ENCODE measurements around the gene LHFPL3. TPM values are rescaled to one million over a fixed set of nuclear protein-coding genes. Genes with fewer than 3 reads are reported as not detected.

LHFPL3 gene
- total and polyA plus RNA-seq, 9 of the 15 experiments (the other 6 are each of a cell fraction or from before 2014, with no cell fraction given): 0.21 to 0.52 TPM; not detected in 7

DNA sequence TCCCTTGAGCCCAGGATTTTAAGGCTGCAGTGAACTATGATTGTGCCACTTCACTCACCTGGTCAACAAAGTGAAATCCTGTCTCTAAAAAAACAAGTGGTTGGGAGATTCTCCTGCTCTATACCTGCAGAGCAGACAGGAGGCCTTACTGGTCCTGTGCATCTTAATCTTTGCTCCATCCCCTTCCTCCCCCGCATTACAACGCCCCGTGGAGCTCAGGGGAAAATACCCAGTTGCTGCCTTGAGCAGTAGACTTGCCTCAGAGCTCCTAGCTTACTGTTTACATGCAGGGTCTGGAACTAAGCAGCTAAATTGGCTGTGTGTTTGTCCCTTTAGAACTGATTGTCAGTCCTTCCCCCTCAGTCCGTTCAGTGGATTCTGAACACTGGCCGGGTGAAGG is 561.8 kb downstream of the LHFPL3 start:
- no peaks in the 10 kb centered on the region for H3K9me3 ChIP-seq (replicated peaks; ENCODE audit: control insufficient read depth, insufficient read depth, low read depth, low read length)
- no peak overlapping the region for H3K4me3 ChIP-seq
- no peaks in the 10 kb centered on the region for H3K9me1 ChIP-seq (ENCODE audit: control insufficient read depth, insufficient read depth, low read length)
- peaks cover 3 to 7% of the 10 kb centered on the region in 2 experiments; a peak in 2 of 5 replicates for H3K27me3 ChIP-seq (ENCODE audit: control insufficient read depth in 2 of 2, insufficient read depth in 2 of 2, low read length in 2 of 2)
- ATAC-seq: peak; percentile 74
- H3K27ac ChIP-seq (ENCODE audit: extremely low read depth, low read depth, low read length): no peak overlapping the region
- TF ChIP-seq CTBP1 (IDR thresholded peaks at IDR 0.05; ENCODE audit: borderline replicate concordance) (peak; percentile 26; the same call in 1 of the 2 replicates), GATAD2A (IDR thresholded peaks at IDR 0.05) (no peak), EGR1 (conservative IDR thresholded peaks at IDR 0.05) (peak; percentile 32; the same call in 1 of the 2 replicates)
- intact Hi-C loops (cut with micrococcal nuclease): no loop called here
- H3K79me2 ChIP-seq (ENCODE audit: control insufficient read depth, insufficient read depth, low read length): no peaks in the 10 kb centered on the region
- no peaks in the 10 kb centered on the region; a peak in 1 of 5 replicates for H3K4me1 ChIP-seq (replicated peaks in 1 of 2; ENCODE audit: control insufficient read depth in 2 of 2, insufficient read depth in 2 of 2, low read length in 2 of 2)
- DNase-seq (ENCODE audit: extremely low read depth in 1 of 4, low spot score in 3 of 4): peak in 1 of 4 experiments; percentile 15
- CTCF ChIA-PET (ENCODE audit: low intra/inter-chr PET ratio): no interaction called here
- peak overlapping the region in 1 of 2 experiments; percentile 46; a peak in 1 of 4 replicates for H3K9ac ChIP-seq (ENCODE audit: insufficient read depth in 1 of 2, low read depth in 2 of 2, low read length in 2 of 2)
- POLR2A ChIA-PET: interaction anchor here (0.6 to 0.9 kb wide), 2 partner anchors 9 to 336 kb away, joined by 3 to 5 read pairs; no protein-coding TSS in a partner anchor
- H2AFZ ChIP-seq (ENCODE audit: low read depth, low read length): no peak overlapping the region
- FAIRE-seq: no peak
- 9% methylated on average over 5 of the region's 5 CpGs for WGBS (ENCODE audit: insufficient coverage, low coverage, missing lambda C conversion rate)
- no peaks in the 10 kb centered on the region for H4K20me1 ChIP-seq (replicated peaks; ENCODE audit: control insufficient read depth, insufficient read depth, low read length)
- no peaks in the 10 kb centered on the region for H3K36me3 ChIP-seq (ENCODE audit: control insufficient read depth, insufficient read depth, low read length)
- in situ Hi-C loops (cut with MboI): no loop called here
- no TSS peak for BruUV-seq (replicated peaks)
- no peak overlapping the region for H3K4me2 ChIP-seq (ENCODE audit: insufficient read depth, low read length)

DNA sequence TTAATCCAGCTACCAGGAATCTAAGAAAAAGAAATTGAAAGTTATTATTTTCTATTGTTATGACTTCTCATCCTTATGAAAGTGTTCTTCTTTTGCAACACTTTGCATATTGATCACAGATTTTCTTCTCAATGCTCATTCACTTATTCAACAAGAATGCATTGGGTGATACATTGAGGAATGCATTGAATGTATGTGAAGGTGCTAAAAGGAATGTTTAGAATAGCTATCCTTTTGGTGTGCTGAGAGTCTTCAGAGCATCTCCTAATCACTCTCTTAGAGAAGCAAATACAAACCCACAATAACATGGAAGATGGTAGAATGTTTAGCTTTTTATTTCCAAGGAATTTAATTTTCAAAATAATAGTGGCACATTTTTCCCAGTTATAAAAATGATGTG is 563.5 kb downstream of the LHFPL3 start:
- H3K36me3 ChIP-seq (ENCODE audit: control insufficient read depth, insufficient read depth, low read length): no peaks in the 10 kb centered on the region
- intact Hi-C loops (cut with micrococcal nuclease) (no loop called here), in situ Hi-C loops (cut with MboI) (no loop called here)
- H3K4me1 ChIP-seq (replicated peaks in 1 of 2; ENCODE audit: control insufficient read depth in 2 of 2, insufficient read depth in 2 of 2, low read length in 2 of 2): no peaks in the 10 kb centered on the region; a peak in 1 of 5 replicates
- POLR2A ChIA-PET: interaction anchor here (0.6 to 2.3 kb wide), 4 partner anchors 8 to 590 kb away, joined by 3 to 11 read pairs (median 6); no protein-coding TSS in a partner anchor
- H3K9me1 ChIP-seq (ENCODE audit: control insufficient read depth, insufficient read depth, low read length): no peaks in the 10 kb centered on the region
- CTCF ChIA-PET (ENCODE audit: low intra/inter-chr PET ratio): no interaction called here
- ATAC-seq (no peak), DNase-seq (ENCODE audit: extremely low read depth in 1 of 4, low spot score in 3 of 4) (no peak), FAIRE-seq (no peak)
- H3K9ac ChIP-seq (ENCODE audit: insufficient read depth in 1 of 2, low read depth in 2 of 2, low read length in 2 of 2): no peak overlapping the region
- no peak overlapping the region for H3K4me3 ChIP-seq
- H3K9me3 ChIP-seq (replicated peaks; ENCODE audit: control insufficient read depth, insufficient read depth, low read depth, low read length): no peaks in the 10 kb centered on the region
- no peak overlapping the region for H3K4me2 ChIP-seq (ENCODE audit: insufficient read depth, low read length)
- no peak overlapping the region for H2AFZ ChIP-seq (ENCODE audit: low read depth, low read length)
- no TSS peak for BruUV-seq (replicated peaks)
- no peak overlapping the region for H3K27ac ChIP-seq (ENCODE audit: extremely low read depth, low read depth, low read length)
- peaks cover 4 to 14% of the 10 kb centered on the region in 2 experiments; a peak in 3 of 5 replicates for H3K27me3 ChIP-seq (ENCODE audit: control insufficient read depth in 2 of 2, insufficient read depth in 2 of 2, low read length in 2 of 2)
- H3K79me2 ChIP-seq (ENCODE audit: control insufficient read depth, insufficient read depth, low read length): no peaks in the 10 kb centered on the region
- H4K20me1 ChIP-seq (replicated peaks; ENCODE audit: control insufficient read depth, insufficient read depth, low read length): no peaks in the 10 kb centered on the region
- TF ChIP-seq RBM39 (optimal IDR thresholded peaks at IDR 0.05; ENCODE audit: low read depth, low read length): no peak
- TF ChIP-seq, protein P1, sequence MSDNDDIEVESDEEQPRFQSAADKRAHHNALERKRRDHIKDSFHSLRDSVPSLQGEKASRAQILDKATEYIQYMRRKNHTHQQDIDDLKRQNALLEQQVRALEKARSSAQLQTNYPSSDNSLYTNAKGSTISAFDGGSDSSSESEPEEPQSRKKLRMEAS (CRISPR knock-in tag; IDR thresholded peaks at IDR 0.05): no peak
- TF ChIP-seq ZNF431 (CRISPR knock-in tag; IDR thresholded peaks at IDR 0.05): no peak
- TF ChIP-seq SMARCC2 (IDR thresholded peaks at IDR 0.05; ENCODE audit: low read depth): no peak
- no peak for TF ChIP-seq CBX3 (IDR thresholded peaks at IDR 0.05; ENCODE audit: borderline replicate concordance in 1 of 2, low read length in 2 of 2)
- TF ChIP-seq OTX1 (CRISPR knock-in tag; IDR thresholded peaks at IDR 0.05): no peak
- TF ChIP-seq ETS2 (tag; IDR thresholded peaks at IDR 0.05; ENCODE audit: borderline replicate concordance, poor library complexity, severe bottlenecking): no peak
- TF ChIP-seq FOXJ2 (tag; IDR thresholded peaks at IDR 0.05): no peak
- TF ChIP-seq, protein P2, sequence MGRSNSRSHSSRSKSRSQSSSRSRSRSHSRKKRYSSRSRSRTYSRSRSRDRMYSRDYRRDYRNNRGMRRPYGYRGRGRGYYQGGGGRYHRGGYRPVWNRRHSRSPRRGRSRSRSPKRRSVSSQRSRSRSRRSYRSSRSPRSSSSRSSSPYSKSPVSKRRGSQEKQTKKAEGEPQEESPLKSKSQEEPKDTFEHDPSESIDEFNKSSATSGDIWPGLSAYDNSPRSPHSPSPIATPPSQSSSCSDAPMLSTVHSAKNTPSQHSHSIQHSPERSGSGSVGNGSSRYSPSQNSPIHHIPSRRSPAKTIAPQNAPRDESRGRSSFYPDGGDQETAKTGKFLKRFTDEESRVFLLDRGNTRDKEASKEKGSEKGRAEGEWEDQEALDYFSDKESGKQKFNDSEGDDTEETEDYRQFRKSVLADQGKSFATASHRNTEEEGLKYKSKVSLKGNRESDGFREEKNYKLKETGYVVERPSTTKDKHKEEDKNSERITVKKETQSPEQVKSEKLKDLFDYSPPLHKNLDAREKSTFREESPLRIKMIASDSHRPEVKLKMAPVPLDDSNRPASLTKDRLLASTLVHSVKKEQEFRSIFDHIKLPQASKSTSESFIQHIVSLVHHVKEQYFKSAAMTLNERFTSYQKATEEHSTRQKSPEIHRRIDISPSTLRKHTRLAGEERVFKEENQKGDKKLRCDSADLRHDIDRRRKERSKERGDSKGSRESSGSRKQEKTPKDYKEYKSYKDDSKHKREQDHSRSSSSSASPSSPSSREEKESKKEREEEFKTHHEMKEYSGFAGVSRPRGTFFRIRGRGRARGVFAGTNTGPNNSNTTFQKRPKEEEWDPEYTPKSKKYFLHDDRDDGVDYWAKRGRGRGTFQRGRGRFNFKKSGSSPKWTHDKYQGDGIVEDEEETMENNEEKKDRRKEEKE (IDR thresholded peaks at IDR 0.05; ENCODE audit: borderline replicate concordance in 1 of 2, control insufficient read depth in 1 of 2, low read depth in 2 of 2, low read length in 1 of 2): no peak

Measured in K562 (cell line).